RWPE1 (cell line): ENCODE data around the gene BPIFB3.

Experiments used
- CTCF ChIA-PET: fragments of 350-600 bp; sonication (Branson Sonifier 250); formaldehyde crosslinking; extraction: SDS; loops from one replicate; lab custom pipeline; 2021; lab: Yijun Ruan, JAX
- POLR2A ChIA-PET: fragments of 400-600 bp; formaldehyde crosslinking; extraction: SDS; loops from one replicate; lab custom pipeline; 2020; ENCODE audit warnings: antibody characterized with exemption; ENCODE audit not compliant: low non-redundant PET; lab: Yijun Ruan, JAX
- DNase-seq: peaks from one replicate; pipeline ENCODE4 v3.0.0; 2012; ENCODE audit warnings: low spot score
- H3K27ac ChIP-seq: fragments of 450-650 bp; 2 replicates; pipeline ENCODE4 v1.5.1; 2017
- TF ChIP-seq, protein P1 (sequence below): fragments of 450-650 bp; conservative IDR thresholded peaks from 2 replicates; pipeline ENCODE4 v1.5.1; 2017; ENCODE audit warnings: low read depth, mild to moderate bottlenecking

Gene BPIFB3

GRCh38 chr20:33046412-33046811 is 7.3 kb upstream of the BPIFB3 start:
- ChIA-PET POLR2A (no interaction called here), CTCF (interaction anchor here (0.5 to 0.7 kb wide), 2 partner anchors 144 to 448 kb away, joined by 3 read pairs; no protein-coding TSS in a partner anchor)
- DNase-seq = no peak
- TF ChIP-seq, protein P1, sequence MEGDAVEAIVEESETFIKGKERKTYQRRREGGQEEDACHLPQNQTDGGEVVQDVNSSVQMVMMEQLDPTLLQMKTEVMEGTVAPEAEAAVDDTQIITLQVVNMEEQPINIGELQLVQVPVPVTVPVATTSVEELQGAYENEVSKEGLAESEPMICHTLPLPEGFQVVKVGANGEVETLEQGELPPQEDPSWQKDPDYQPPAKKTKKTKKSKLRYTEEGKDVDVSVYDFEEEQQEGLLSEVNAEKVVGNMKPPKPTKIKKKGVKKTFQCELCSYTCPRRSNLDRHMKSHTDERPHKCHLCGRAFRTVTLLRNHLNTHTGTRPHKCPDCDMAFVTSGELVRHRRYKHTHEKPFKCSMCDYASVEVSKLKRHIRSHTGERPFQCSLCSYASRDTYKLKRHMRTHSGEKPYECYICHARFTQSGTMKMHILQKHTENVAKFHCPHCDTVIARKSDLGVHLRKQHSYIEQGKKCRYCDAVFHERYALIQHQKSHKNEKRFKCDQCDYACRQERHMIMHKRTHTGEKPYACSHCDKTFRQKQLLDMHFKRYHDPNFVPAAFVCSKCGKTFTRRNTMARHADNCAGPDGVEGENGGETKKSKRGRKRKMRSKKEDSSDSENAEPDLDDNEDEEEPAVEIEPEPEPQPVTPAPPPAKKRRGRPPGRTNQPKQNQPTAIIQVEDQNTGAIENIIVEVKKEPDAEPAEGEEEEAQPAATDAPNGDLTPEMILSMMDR = no peak
- no peak overlapping the region for H3K27ac ChIP-seq

- CTCF ChIA-PET = interaction anchor here (0.6 kb wide), 1 partner anchor 49 kb away, joined by 3 read pairs; no protein-coding TSS in a partner anchor
- H3K27ac ChIP-seq = no peak overlapping the region
- POLR2A ChIA-PET = no interaction called here
- TF ChIP-seq, protein P1 = no peak
- DNase-seq = no peak
Measured at GRCh38 chr20:33051333-33051732, 2.4 kb upstream of the BPIFB3 start.

DNA sequence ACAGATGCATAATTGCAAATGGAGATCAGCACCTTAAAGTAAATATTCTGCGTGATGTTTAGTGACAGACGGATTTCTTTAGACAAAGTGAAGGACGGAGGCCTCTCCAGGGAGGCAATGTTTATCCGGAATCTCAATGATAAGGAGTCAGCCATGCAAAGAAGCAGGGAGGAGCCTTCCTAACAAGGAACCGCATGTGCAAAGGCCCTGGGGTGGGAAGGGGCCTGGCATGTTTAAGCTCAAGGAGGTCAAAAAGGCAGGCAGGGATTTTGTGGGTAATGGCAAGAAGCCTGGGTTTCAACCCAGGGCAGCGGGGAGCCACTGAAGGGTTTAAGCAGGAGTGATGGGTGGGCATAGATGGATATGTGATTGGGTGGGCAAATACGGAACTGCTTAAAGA is 678 bp downstream of the BPIFB3 start:
- ChIA-PET CTCF (interaction anchor here (0.9 to 1.1 kb wide), 2 partner anchors 17 to 822 kb away, joined by 3 read pairs; no protein-coding TSS in a partner anchor), POLR2A (no interaction called here)
- DNase-seq = no peak
- H3K27ac ChIP-seq = no peak overlapping the region
- TF ChIP-seq, protein P1 = no peak

DNA sequence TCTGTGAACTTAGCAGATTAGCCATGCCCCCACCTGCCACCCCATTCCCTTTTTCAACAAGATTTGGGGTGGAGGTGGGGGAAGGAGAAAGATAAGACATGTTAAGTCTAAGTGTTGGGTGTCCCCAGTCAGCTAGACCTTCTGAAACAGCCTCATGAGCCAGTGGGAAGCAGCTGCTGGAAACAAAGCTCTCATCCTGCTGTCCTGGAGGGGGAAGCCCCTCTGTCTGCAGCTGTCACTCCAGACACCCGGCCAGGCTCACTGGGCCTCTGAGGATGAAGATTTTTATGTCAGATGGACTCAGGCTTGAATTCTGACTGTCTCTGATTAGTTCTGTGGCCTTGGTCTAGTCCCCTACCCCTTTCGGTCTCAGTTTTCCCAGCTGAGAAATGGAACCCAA is 1.1 kb downstream of the BPIFB3 start:
- TF ChIP-seq, protein P1 = no peak
- ChIA-PET POLR2A (no interaction called here), CTCF (interaction anchor here (0.9 to 1.1 kb wide), 2 partner anchors 17 to 821 kb away, joined by 3 read pairs; no protein-coding TSS in a partner anchor)
- H3K27ac ChIP-seq = no peak overlapping the region
- no peak for DNase-seq

DNA sequence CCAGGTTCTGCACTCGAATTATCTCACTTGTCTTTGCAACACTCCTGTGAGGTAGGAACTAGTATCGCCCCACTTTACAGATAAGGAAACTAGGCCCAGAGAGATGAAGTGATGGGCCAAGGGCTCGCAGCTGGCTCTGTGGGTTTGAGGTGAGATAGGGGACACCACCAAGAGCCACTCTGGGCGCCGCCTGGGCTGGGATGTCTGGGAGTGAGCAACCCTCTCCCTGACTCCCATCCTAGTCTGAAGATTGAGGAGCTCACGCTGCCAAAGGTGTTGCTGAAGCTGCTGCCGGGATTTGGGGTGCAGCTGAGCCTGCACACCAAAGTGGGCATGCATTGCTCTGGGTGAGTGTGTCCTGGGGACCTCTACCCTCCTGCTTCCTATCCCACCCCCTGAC is 5.4 kb downstream of the BPIFB3 start:
- no peak for DNase-seq
- ChIA-PET CTCF (interaction anchor here (0.6 to 0.8 kb wide), 2 partner anchors 37 to 242 kb away, joined by 3 read pairs; no protein-coding TSS in a partner anchor), POLR2A (no interaction called here)
- TF ChIP-seq, protein P1 = no peak
- H3K27ac ChIP-seq = no peak overlapping the region

- TF ChIP-seq, protein P1 = no peak
- no peak for DNase-seq
- CTCF ChIA-PET = interaction anchor here (0.6 kb wide), 1 partner anchor 38 kb away, joined by 3 read pairs; no protein-coding TSS in a partner anchor
- no peak overlapping the region for H3K27ac ChIP-seq
- POLR2A ChIA-PET = no interaction called here
Measured at GRCh38 chr20:33059741-33060390, 6.2 kb downstream of the BPIFB3 start.
